OCI-LY1 (cell line): Measurements from ENCODE around the gene PRF1.

Experiments
- H2AFZ ChIP-seq: fragments of 200-600 bp; sonication (generic), shearing (Covaris generic); 2 replicates; pipeline ENCODE4 v1.6.0; 2014; ENCODE audit warnings: antibody characterized with exemption, mild to moderate bottlenecking, low read length
- H3F3A ChIP-seq: fragments of 200-600 bp; sonication (generic), shearing (Covaris generic); 2 replicates; pipeline ENCODE4 v1.6.0; 2014; ENCODE audit warnings: mild to moderate bottlenecking, antibody characterized with exemption, low read length, moderate library complexity; ENCODE audit not compliant: insufficient read depth
- H3K27ac ChIP-seq: fragments of 200-600 bp; sonication (generic); 2 replicates; pipeline ENCODE4 v1.5.1; 2014; ENCODE audit warnings: low read length, mixed run types, mild to moderate bottlenecking, low read depth; ENCODE audit not compliant: poor library complexity, severe bottlenecking
- H3K27me3 ChIP-seq: fragments of 200-600 bp; sonication (generic); 2 replicates; pipeline ENCODE4 v1.6.0; 2014; ENCODE audit warnings: antibody characterized with exemption, mild to moderate bottlenecking, low read length, moderate library complexity; ENCODE audit not compliant: insufficient read depth
- H3K36me3 ChIP-seq: fragments of 200-600 bp; sonication (generic); 2 replicates; pipeline ENCODE4 v1.6.1; 2014; ENCODE audit warnings: mild to moderate bottlenecking, antibody characterized with exemption, low read length, moderate library complexity, mixed read lengths; ENCODE audit not compliant: insufficient read depth
- H3K4me1 ChIP-seq: fragments of 200-600 bp; sonication (generic); 2 replicates; pipeline ENCODE4 v1.5.1; 2014; ENCODE audit warnings: mild to moderate bottlenecking, low read length, moderate library complexity; ENCODE audit not compliant: insufficient read depth, severe bottlenecking
- H3K4me2 ChIP-seq: fragments of 200-600 bp; sonication (generic), shearing (Covaris generic); 2 replicates; pipeline ENCODE4 v1.6.1; 2014; ENCODE audit warnings: low read length
- H3K4me3 ChIP-seq: fragments of 200-600 bp; sonication (generic); 2 replicates; pipeline ENCODE4 v1.5.1; 2014; ENCODE audit warnings: low read length, low read depth, mild to moderate bottlenecking, mixed read lengths; ENCODE audit not compliant: poor library complexity, severe bottlenecking
- H3K79me2 ChIP-seq: fragments of 200-600 bp; shearing (Covaris generic); 2 replicates; pipeline ENCODE4 v1.6.1; 2016; ENCODE audit warnings: mixed run types, low read length, mixed read lengths; ENCODE audit not compliant: insufficient read depth
- H3K9ac ChIP-seq: fragments of 200-600 bp; sonication (generic), shearing (Covaris generic); 2 replicates; pipeline ENCODE4 v1.6.1; 2014; ENCODE audit warnings: mild to moderate bottlenecking, low read length, mixed read lengths
- H3K9me2 ChIP-seq: fragments of 200-600 bp; sonication (generic), shearing (Covaris generic); 2 replicates; pipeline ENCODE4 v1.6.1; 2014; ENCODE audit warnings: low read depth, mild to moderate bottlenecking, low read length, mixed read lengths
- H3K9me3 ChIP-seq: fragments of 200-600 bp; shearing (Covaris generic); 2 replicates; pipeline ENCODE4 v1.6.1; 2014; ENCODE audit warnings: low read length, mixed read lengths
- H4K20me1 ChIP-seq: fragments of 200-600 bp; sonication (generic), shearing (Covaris generic); 2 replicates; pipeline ENCODE4 v1.6.0; 2016; ENCODE audit warnings: mild to moderate bottlenecking, low read length; ENCODE audit not compliant: insufficient read depth
- CTCF ChIP-seq: fragments of 200-600 bp; sonication (generic), shearing (Covaris generic); IDR thresholded peaks from 2 replicates; pipeline ENCODE4 v1.5.1; 2017; ENCODE audit warnings: mild to moderate bottlenecking, antibody characterized with exemption, low read length, moderate library complexity, mixed read lengths
- EZH2 ChIP-seq: fragments of 200-600 bp; sonication (generic), shearing (Covaris generic); IDR thresholded peaks from 2 replicates; pipeline ENCODE4 v1.8.0; 2017; ENCODE audit warnings: borderline replicate concordance, mixed run types, mild to moderate bottlenecking, antibody characterized with exemption, low read length, moderate library complexity, mixed read lengths

The PRF1 gene

GRCh38 chr10:70563230-70563629, 39.3 kb downstream of the PRF1 start:
- no peaks in the 10 kb centered on the region for H4K20me1 ChIP-seq

GRCh38 chr10:70562036-70562755, 40.3 kb downstream of the PRF1 start:
- TF ChIP-seq CTCF: no peak
- TF ChIP-seq EZH2: no peak
- Histone ChIP-seq H3F3A (no peaks in the 10 kb centered on the region), H3K4me3 (no peak overlapping the region), H3K9ac (peak overlapping the region; percentile 39; the same call in 1 of the 2 replicates), H3K27ac (peak overlapping the region; percentile 93), H3K9me2 (no peaks in the 10 kb centered on the region), H3K4me2 (peak overlapping the region; percentile 65), H3K79me2 (no peaks in the 10 kb centered on the region), H3K36me3 (peaks cover 42% of the 10 kb centered on the region; the same call in 1 of the 2 replicates), H2AFZ (no peak overlapping the region), H3K4me1 (peaks cover 67% of the 10 kb centered on the region), H3K27me3 (no peaks in the 10 kb centered on the region), H4K20me1 (no peaks in the 10 kb centered on the region), H3K9me3 (no peaks in the 10 kb centered on the region)

More at GRCh38 chr10:70563230-70563629, 39.3 kb downstream of the PRF1 start:
- Histone ChIP-seq H2AFZ (no peak overlapping the region), H3K27ac (peak overlapping the region; percentile 93), H3K4me1 (peaks cover 56% of the 10 kb centered on the region), H3K4me3 (no peak overlapping the region), H3K9ac (no peak overlapping the region), H3K36me3 (peaks cover 47% of the 10 kb centered on the region; the same call in 1 of the 2 replicates), H3K9me3 (no peaks in the 10 kb centered on the region), H3K4me2 (no peak overlapping the region), H3F3A (no peaks in the 10 kb centered on the region), H3K79me2 (no peaks in the 10 kb centered on the region), H3K9me2 (no peaks in the 10 kb centered on the region), H3K27me3 (no peaks in the 10 kb centered on the region)
- no peak for TF ChIP-seq CTCF
- no peak for TF ChIP-seq EZH2

- H3K9ac ChIP-seq: peak overlapping the region; percentile 43
- H4K20me1 ChIP-seq: no peaks in the 10 kb centered on the region
- no peaks in the 10 kb centered on the region for H3K9me3 ChIP-seq
- peaks cover 43% of the 10 kb centered on the region; the same call in 1 of the 2 replicates for H3K36me3 ChIP-seq
- no peaks in the 10 kb centered on the region for H3K79me2 ChIP-seq
- H3K4me1 ChIP-seq: peaks cover 69% of the 10 kb centered on the region
- H3K9me2 ChIP-seq: no peaks in the 10 kb centered on the region
- TF ChIP-seq CTCF (no peak), EZH2 (no peak)
- peak overlapping the region; percentile 4 for H3K4me3 ChIP-seq
- H3K27me3 ChIP-seq: no peaks in the 10 kb centered on the region
- H3K4me2 ChIP-seq: peak overlapping the region; percentile 65
- no peak overlapping the region for H2AFZ ChIP-seq
- no peaks in the 10 kb centered on the region for H3F3A ChIP-seq
- peak overlapping the region; percentile 93 for H3K27ac ChIP-seq
These were observed 41.0 kb downstream of the PRF1 start for GRCh38 chr10:70561558-70561957.
